Caco-2 (cell line): ENCODE measurements around the gene OPALIN. TPM values are rescaled to one million over a fixed set of nuclear protein-coding genes. Genes with fewer than 3 reads are reported as not detected.

Experiments
- BruUV-seq: library from RNA; stranded (reverse); fragments of 400-500 nt; replicated peaks from 2 replicates; lab custom pipeline; 2021; lab: Mats Ljungman, UMichigan
- CTCF ChIA-PET: fragments of 300-600 bp; sonication (Branson Sonifier 250); formaldehyde crosslinking; loops from one replicate; lab custom pipeline; 2022; ENCODE audit warnings: antibody characterized with exemption; lab: Charles Lee
- POLR2A ChIA-PET: fragments of 300-600 bp; sonication (Branson Sonifier 250); formaldehyde crosslinking; loops from one replicate; lab custom pipeline; 2022; ENCODE audit warnings: antibody characterized with exemption; lab: Charles Lee
- DNase-seq, 2 experiments: peaks; one replicate each; pipeline versions ENCODE4 v3.0.0 to v3.0.0-alpha.2; 2020 to 2022
- H3K27me3 ChIP-seq: replicated peaks from 2 replicates; pipeline ENCODE4 v1.6.0; 2011; ENCODE audit warnings: low read length; ENCODE audit not compliant: control insufficient read depth, insufficient read depth
- H3K36me3 ChIP-seq: 2 replicates; pipeline ENCODE4 v1.5.1; 2011; ENCODE audit warnings: low read length; ENCODE audit not compliant: control insufficient read depth, insufficient read depth
- H3K4me1 ChIP-seq: fragments of 250-450 bp; sonication (Bioruptor Pico); 2 replicates; pipeline ENCODE4 v1.5.1; 2020; ENCODE audit warnings: mild to moderate bottlenecking
- H3K4me3 ChIP-seq: 2 replicates; pipeline ENCODE4 v1.5.1; 2011; ENCODE audit warnings: low read depth, mild to moderate bottlenecking, control low read depth, low read length
- H3K9me3 ChIP-seq: fragments of 250-450 bp; sonication (Bioruptor Pico); 2 replicates; pipeline ENCODE4 v1.5.1; 2020; ENCODE audit warnings: mild to moderate bottlenecking, moderate library complexity
- H3K27ac Mint-ChIP-seq: one replicate; pipeline ENCODE4 v1.8.0; 2022; ENCODE audit warnings: mixed read lengths; ENCODE audit not compliant: unreplicated experiment
- H3K27me3 Mint-ChIP-seq: one replicate; pipeline ENCODE4 v1.8.0; 2022; ENCODE audit warnings: mixed read lengths; ENCODE audit not compliant: insufficient read depth, unreplicated experiment
- H3K36me3 Mint-ChIP-seq: one replicate; pipeline ENCODE4 v1.8.0; 2022; ENCODE audit warnings: mild to moderate bottlenecking, mixed read lengths; ENCODE audit not compliant: insufficient read depth, unreplicated experiment
- H3K4me1 Mint-ChIP-seq: one replicate; pipeline ENCODE4 v1.8.0; 2022; ENCODE audit warnings: low read depth, mixed read lengths; ENCODE audit not compliant: unreplicated experiment
- H3K4me3 Mint-ChIP-seq: one replicate; pipeline ENCODE4 v1.8.0; 2022; ENCODE audit warnings: mild to moderate bottlenecking, moderate library complexity, mixed read lengths; ENCODE audit not compliant: unreplicated experiment
- H3K9me3 Mint-ChIP-seq: one replicate; pipeline ENCODE4 v1.8.0; 2022; ENCODE audit warnings: mixed read lengths; ENCODE audit not compliant: unreplicated experiment
- intact Hi-C: fragments of 100-400 bp; cut with micrococcal nuclease; formaldehyde crosslinking; loops from one replicate; pipeline ENCODE4 v1.10.0; 2022; ENCODE audit not compliant: unreplicated experiment
- total RNA-seq: library from RNA; stranded (reverse); gene quantifications from 2 replicates; pipeline ENCODE4 v1.2.3, GENCODE V29; 2022
- TF ChIP-seq, protein P1 (sequence below), 2 experiments: fragments of 200-600 bp in 1 of 2; IDR thresholded peaks; 1 replicate in 1 of 2; 2 replicates in 1 of 2; pipeline versions ENCODE4 v1.5.1 to v1.8.0; 2011 to 2022; ENCODE audit warnings: antibody characterized with exemption in 1 of 2, control low read depth in 1 of 2, inconsistent platforms in 1 of 2, low read depth in 1 of 2, low read length in 1 of 2, mild to moderate bottlenecking in 1 of 2, moderate library complexity in 1 of 2; ENCODE audit not compliant: insufficient read depth in 1 of 2, severe bottlenecking in 1 of 2, unreplicated experiment in 1 of 2

Gene OPALIN
- total RNA-seq, 1 experiment from 2014 or later: not detected

DNA sequence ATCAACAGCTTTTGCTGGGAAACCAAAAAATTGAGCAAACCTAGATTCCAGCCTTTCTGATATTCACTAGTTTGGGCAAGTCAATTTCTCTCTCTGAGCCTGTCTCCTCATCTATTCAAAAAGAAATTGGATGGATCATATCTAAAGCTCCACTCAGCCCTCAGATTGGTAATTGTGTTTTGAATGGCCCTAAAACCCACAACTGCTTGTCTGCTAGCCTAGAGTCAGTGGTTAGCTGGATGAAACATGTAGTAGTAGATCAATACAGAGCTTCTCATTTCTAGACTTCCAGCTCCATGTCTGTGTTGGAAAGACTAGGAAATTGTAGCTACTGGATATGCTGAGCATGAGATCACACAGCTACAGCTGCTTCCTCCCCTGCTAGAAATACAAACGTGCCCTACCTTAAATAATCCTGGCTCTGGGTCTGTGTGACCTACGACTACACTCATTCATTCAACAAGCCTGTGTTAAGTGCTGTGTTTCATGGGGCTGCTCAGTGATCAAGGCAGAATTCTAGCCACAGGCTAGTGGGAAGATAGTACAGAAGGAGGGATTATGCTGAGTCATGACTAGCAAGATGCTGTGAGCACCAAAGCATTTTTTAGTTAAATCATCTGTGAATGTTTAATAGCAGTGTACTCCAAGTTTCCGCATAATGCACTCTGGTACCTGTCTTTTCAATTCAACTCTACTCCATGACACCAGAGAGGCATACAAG is 38.9 kb downstream of the OPALIN start:
- intact Hi-C loops: no loop called here
- H3K27me3 Mint-ChIP-seq: peaks cover 7% of the 10 kb centered on the region
- BruUV-seq: no TSS peak
- TF ChIP-seq, protein P1, sequence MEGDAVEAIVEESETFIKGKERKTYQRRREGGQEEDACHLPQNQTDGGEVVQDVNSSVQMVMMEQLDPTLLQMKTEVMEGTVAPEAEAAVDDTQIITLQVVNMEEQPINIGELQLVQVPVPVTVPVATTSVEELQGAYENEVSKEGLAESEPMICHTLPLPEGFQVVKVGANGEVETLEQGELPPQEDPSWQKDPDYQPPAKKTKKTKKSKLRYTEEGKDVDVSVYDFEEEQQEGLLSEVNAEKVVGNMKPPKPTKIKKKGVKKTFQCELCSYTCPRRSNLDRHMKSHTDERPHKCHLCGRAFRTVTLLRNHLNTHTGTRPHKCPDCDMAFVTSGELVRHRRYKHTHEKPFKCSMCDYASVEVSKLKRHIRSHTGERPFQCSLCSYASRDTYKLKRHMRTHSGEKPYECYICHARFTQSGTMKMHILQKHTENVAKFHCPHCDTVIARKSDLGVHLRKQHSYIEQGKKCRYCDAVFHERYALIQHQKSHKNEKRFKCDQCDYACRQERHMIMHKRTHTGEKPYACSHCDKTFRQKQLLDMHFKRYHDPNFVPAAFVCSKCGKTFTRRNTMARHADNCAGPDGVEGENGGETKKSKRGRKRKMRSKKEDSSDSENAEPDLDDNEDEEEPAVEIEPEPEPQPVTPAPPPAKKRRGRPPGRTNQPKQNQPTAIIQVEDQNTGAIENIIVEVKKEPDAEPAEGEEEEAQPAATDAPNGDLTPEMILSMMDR (IDR thresholded peaks at IDR 0.05; ENCODE audit: insufficient read depth in 1 of 2, low read depth in 1 of 2, low read length in 1 of 2, severe bottlenecking in 1 of 2, unreplicated experiment in 1 of 2): no peak
- no peaks in the 10 kb centered on the region for H3K36me3 Mint-ChIP-seq
- H3K9me3 Mint-ChIP-seq: no peaks in the 10 kb centered on the region
- Histone ChIP-seq H3K4me3 (no peak overlapping the region), H3K27me3 (no peaks in the 10 kb centered on the region), H3K9me3 (no peaks in the 10 kb centered on the region), H3K4me1 (no peaks in the 10 kb centered on the region), H3K36me3 (no peaks in the 10 kb centered on the region)
- DNase-seq: no peak
- H3K4me3 Mint-ChIP-seq: no peak overlapping the region
- CTCF ChIA-PET: no interaction called here
- no peak overlapping the region for H3K27ac Mint-ChIP-seq
- POLR2A ChIA-PET: no interaction called here
- peaks cover 8% of the 10 kb centered on the region for H3K4me1 Mint-ChIP-seq

DNA sequence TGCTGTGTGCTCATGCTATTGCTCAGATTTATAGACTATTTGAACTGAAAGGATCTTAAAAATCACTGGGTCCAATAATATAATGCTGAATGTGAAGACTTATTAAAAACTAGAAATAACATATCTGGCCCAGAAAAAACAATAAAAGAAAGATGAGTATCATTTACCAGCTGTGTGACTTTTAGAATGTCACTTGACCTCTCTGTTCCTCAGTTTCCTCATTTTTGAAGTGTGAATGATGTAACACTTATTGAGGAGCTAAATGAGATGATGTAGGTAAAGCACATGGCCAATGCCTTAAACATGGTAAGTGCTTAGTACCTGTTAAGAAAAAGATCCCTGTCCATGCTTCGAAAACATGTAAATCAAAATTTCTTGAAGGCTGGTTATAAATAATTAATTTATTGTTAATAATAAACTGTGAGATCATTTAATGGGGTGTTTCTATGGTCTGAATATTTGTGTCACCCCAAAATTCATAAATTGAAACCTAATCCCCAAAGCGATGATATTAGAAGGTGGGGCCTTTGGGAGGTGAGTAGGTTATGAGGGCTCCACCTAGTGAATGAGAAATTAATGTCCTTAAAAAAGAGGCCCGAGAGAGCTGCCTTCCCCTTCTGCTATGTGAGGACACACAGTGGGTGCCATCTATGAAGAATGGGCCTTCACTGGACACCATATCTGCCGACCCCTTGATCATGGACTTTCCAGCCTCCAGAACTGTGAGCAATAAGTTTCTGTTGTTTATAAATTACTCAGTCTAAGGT is 41.6 kb downstream of the OPALIN start:
- H3K4me3 ChIP-seq: no peak overlapping the region
- H3K9me3 Mint-ChIP-seq: no peaks in the 10 kb centered on the region
- peaks cover 7% of the 10 kb centered on the region for H3K27me3 Mint-ChIP-seq
- no TSS peak for BruUV-seq
- POLR2A ChIA-PET: no interaction called here
- TF ChIP-seq, protein P1 (IDR thresholded peaks at IDR 0.05; ENCODE audit: insufficient read depth in 1 of 2, low read depth in 1 of 2, low read length in 1 of 2, severe bottlenecking in 1 of 2, unreplicated experiment in 1 of 2): no peak
- no peaks in the 10 kb centered on the region for H3K36me3 Mint-ChIP-seq
- intact Hi-C loops: no loop called here
- no peaks in the 10 kb centered on the region for H3K4me1 Mint-ChIP-seq
- no peaks in the 10 kb centered on the region for H3K36me3 ChIP-seq
- no peak for DNase-seq
- CTCF ChIA-PET: interaction anchor here (1.0 to 1.4 kb wide), 4 partner anchors 16 to 300 kb away, joined by 3 to 10 read pairs (median 6); no protein-coding TSS in a partner anchor
- no peaks in the 10 kb centered on the region for H3K4me1 ChIP-seq
- H3K9me3 ChIP-seq: no peaks in the 10 kb centered on the region
- no peaks in the 10 kb centered on the region for H3K27me3 ChIP-seq
- H3K4me3 Mint-ChIP-seq: no peak overlapping the region
- no peak overlapping the region for H3K27ac Mint-ChIP-seq

DNA sequence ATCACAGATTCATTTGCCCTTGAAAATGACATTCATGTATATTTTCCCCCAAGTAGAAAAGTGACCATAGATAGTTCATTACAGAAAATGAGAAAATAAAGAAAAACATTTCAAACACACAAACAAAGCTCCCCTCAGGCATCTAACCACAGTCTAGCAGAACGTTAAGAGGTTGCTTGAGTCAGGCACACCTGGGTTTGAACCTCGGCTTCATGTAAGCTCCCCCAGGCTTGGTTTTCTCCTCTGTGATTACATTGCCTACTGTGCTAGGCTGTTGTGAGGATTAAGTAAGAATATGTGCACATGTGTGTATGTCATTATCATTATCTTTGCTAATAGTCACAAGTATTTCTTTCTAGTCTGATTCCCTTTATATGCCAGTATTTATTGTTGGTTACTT is 45.5 kb downstream of the OPALIN start:
- Histone ChIP-seq H3K4me3 (no peak overlapping the region), H3K36me3 (no peaks in the 10 kb centered on the region), H3K4me1 (no peaks in the 10 kb centered on the region), H3K9me3 (no peaks in the 10 kb centered on the region), H3K27me3 (no peaks in the 10 kb centered on the region)
- CTCF ChIA-PET: no interaction called here
- POLR2A ChIA-PET: no interaction called here
- no TSS peak for BruUV-seq
- DNase-seq: no peak
- Mint-ChIP-seq H3K27ac (no peak overlapping the region), H3K27me3 (peaks cover 4% of the 10 kb centered on the region), H3K36me3 (no peaks in the 10 kb centered on the region), H3K9me3 (no peaks in the 10 kb centered on the region), H3K4me3 (no peak overlapping the region), H3K4me1 (no peaks in the 10 kb centered on the region)
- TF ChIP-seq, protein P1 (IDR thresholded peaks at IDR 0.05; ENCODE audit: insufficient read depth in 1 of 2, low read depth in 1 of 2, low read length in 1 of 2, severe bottlenecking in 1 of 2, unreplicated experiment in 1 of 2): no peak
- intact Hi-C loops: no loop called here
